Fibroblast of pulmonary artery (primary cell): ENCODE results near the gene CLEC2L.

Experiments
- DNase-seq: peaks from one replicate; pipeline ENCODE4 v3.0.0-alpha.2; 2010; ENCODE audit warnings: low read depth
- H3K4me3 ChIP-seq: replicated peaks from 2 replicates; pipeline ENCODE4 v1.5.1; 2011; ENCODE audit warnings: low read depth, mild to moderate bottlenecking, control low read depth, low read length, moderate library complexity
- TF ChIP-seq, protein P1 (sequence below): IDR thresholded peaks from 2 replicates; pipeline ENCODE4 v1.5.1; 2011; ENCODE audit warnings: mild to moderate bottlenecking, control low read depth, low read length, inconsistent platforms; ENCODE audit errors: missing control alignments

Gene CLEC2L

DNA sequence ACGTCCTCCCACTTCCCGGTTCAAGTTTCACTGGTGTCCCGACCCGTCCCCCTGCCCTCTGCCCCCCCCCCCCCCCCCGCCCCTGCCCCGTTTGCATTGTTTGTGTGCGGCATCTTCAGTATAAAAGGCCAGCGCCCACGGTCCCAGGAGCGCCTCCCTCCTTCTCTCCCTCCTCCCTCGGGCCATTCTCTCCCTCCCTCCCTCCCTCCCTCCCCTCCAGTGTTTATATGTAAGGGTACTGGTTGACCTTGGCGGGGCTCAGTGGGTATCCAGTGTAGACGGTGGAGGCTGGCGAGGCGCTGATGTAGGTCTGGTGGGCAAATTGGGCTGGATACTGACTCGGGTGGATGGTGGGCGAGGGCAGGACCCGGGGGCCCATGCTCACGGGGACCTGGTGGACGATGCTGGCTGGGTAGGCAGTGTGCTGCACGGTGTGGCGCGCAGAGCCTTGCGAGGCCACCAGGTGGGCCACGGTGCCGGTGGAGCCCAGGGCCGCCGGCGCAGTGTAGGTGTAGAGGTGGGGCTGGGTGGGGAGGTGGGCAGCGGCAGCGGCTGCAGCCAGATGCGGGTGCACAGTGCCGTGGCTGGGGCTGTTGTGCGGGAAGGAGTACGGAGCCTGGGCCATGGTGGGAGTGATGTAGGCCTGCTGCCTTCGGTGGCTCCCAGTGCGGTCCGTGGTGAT lies 49.4 kb downstream of the CLEC2L start:
- H3K4me3 ChIP-seq: no peak overlapping the region
- DNase-seq: no peak
- TF ChIP-seq, protein P1, sequence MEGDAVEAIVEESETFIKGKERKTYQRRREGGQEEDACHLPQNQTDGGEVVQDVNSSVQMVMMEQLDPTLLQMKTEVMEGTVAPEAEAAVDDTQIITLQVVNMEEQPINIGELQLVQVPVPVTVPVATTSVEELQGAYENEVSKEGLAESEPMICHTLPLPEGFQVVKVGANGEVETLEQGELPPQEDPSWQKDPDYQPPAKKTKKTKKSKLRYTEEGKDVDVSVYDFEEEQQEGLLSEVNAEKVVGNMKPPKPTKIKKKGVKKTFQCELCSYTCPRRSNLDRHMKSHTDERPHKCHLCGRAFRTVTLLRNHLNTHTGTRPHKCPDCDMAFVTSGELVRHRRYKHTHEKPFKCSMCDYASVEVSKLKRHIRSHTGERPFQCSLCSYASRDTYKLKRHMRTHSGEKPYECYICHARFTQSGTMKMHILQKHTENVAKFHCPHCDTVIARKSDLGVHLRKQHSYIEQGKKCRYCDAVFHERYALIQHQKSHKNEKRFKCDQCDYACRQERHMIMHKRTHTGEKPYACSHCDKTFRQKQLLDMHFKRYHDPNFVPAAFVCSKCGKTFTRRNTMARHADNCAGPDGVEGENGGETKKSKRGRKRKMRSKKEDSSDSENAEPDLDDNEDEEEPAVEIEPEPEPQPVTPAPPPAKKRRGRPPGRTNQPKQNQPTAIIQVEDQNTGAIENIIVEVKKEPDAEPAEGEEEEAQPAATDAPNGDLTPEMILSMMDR: no peak

- TF ChIP-seq, protein P1: no peak
- no peak overlapping the region for H3K4me3 ChIP-seq
- no peak for DNase-seq
Measured at GRCh38 chr7:139573871-139574270, 50.4 kb downstream of the CLEC2L start.

DNA sequence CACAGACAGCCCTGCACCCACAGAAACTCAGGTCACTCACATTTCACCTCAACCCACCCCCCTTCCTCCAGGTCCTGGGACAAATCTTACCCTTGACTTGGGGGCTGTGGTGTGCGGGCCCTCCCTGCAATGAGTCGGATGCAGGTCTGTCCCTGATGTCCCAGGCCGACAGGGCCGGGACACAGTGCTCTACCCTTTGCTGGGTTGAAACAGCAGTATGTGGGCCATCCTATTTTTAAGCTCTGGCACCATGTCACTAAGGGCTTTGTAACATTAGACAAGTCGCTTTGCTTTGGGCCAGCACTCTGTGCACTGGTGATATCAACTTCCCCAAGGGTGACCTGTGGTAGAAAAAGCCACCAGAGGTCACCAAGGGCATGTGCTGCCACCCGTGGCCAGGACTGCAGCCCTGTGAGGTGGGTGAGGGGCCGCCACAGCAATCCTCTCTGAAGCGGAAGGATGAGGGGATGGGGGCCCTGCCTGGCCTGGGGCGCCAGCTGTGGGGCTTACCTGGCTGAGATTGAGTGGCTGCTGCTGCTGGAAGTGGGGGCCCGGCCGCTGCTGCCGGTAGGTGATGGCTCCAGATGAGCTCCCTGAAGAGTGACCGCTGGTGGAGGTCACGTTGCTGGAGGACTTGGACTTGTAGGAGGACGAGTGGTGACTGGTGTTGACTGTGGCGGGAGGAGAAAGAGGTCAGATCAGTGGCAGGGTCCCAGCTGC lies 51.3 kb downstream of the CLEC2L start:
- TF ChIP-seq, protein P1: no peak
- no peak for DNase-seq
- H3K4me3 ChIP-seq: no peak overlapping the region

GRCh38 chr7:139575338-139575680 lies 51.8 kb downstream of the CLEC2L start:
- DNase-seq: no peak
- TF ChIP-seq, protein P1: no peak
- no peak overlapping the region for H3K4me3 ChIP-seq

DNA sequence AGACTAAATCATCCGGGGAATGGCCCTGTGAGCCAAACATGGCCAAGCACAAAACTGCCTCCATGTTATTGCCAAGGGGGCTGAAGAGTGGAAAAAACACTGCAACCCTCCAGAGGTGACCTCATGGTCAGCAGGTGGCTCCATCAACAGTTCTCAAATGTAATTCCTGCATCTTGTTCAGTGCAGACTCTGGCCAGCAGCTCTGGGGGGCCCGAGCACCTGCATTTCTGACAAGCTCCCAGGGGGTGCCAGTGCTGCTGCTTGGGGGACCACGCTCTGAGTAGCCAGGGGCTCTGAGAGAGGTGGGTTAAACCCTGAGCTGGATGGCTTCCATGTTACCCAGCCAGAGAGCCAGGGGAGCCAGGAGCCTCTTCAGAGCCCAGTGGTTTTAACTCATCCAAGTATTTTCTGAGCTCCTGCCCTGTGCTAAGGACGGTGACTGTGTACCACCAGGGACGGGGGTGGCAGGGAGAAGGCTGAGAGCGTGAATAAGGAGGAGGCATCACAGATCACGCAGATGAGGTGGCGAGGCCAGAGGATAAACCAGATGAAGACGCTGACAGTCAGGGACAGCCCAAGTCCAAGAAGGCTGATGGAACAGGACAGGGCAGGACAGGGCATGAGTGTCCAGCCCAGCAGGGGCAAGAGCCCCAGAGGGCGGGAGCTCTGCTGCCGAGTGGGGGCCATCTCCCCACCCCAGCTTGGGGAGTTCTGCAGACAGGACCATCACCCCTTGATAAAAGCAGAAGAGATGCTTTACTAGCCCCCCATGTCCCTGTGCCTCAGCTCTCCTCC lies 52.9 kb downstream of the CLEC2L start:
- DNase-seq: no peak
- no peak overlapping the region for H3K4me3 ChIP-seq
- TF ChIP-seq, protein P1: no peak

GRCh38 chr7:139580435-139580834 lies 57.0 kb downstream of the CLEC2L start:
- TF ChIP-seq, protein P1: no peak
- no peak overlapping the region for H3K4me3 ChIP-seq
- no peak for DNase-seq
